NB4 (cell line): ENCODE data around the gene ZFPM1.

Experiments used
- CTCF ChIP-seq: IDR thresholded peaks from one replicate; pipeline ENCODE4 v1.5.1; 2012; ENCODE audit warnings: low read depth, low read length
- POLR2A ChIP-seq: IDR thresholded peaks from 2 replicates; pipeline ENCODE4 v1.6.1; 2011; ENCODE audit warnings: mild to moderate bottlenecking; ENCODE audit not compliant: insufficient read length; ENCODE audit errors: extremely low read depth

- TF ChIP-seq CTCF (no peak), POLR2A (no peak)
Measured at GRCh38 chr16:88537859-88538258, 84.8 kb downstream of the ZFPM1 start.
